Smooth muscle cell of the pulmonary artery (primary cell): ENCODE data around the gene ATP11B. TPM values are rescaled to one million over a fixed set of nuclear protein-coding genes. Genes with fewer than 3 reads are reported as not detected.

Source experiments
- total RNA-seq: library from RNA; depleted of rRNA; stranded (reverse); fragments of >200 nt; gene quantifications from 2 replicates; pipeline ENCODE4 v1.2.3, GENCODE V29; 2014

ATP11B gene
- total RNA-seq = 71.6 and 95.5 TPM in 2 replicates

GRCh38 chr3:182792901-182793662 is at the start of gene ATP11B:
Gene ATP11B, plus strand, starts transcription at chr3:182793504. Its CDS starts 256 bp downstream, at chr3:182793760.

Other genes with a start within 250 kb of the ATP11B start
- 27.4 and 40.7 TPM in 2 replicates for gene DCUN1D1, start 187.0 kb downstream of the ATP11B start, total RNA-seq